SK-N-MC (cell line): ENCODE data around the gene CPA4.

Experiments used
- EZH2 ChIP-seq: fragments of 200-600 bp; sonication (generic); IDR thresholded peaks from one replicate; pipeline ENCODE4 v1.6.1; 2017; ENCODE audit warnings: antibody characterized with exemption
- FOXP2 ChIP-seq: optimal IDR thresholded peaks from 2 replicates; pipeline ENCODE3; 2011; ENCODE audit warnings: mild to moderate bottlenecking, moderate library complexity; ENCODE audit not compliant: insufficient read depth; ENCODE audit errors: extremely low read length, control extremely low read depth
- POLR2AphosphoS5 ChIP-seq: IDR thresholded peaks from 2 replicates; pipeline ENCODE4 v1.6.1; 2012; ENCODE audit warnings: mild to moderate bottlenecking, low read depth, low read length, borderline replicate concordance

DNA sequence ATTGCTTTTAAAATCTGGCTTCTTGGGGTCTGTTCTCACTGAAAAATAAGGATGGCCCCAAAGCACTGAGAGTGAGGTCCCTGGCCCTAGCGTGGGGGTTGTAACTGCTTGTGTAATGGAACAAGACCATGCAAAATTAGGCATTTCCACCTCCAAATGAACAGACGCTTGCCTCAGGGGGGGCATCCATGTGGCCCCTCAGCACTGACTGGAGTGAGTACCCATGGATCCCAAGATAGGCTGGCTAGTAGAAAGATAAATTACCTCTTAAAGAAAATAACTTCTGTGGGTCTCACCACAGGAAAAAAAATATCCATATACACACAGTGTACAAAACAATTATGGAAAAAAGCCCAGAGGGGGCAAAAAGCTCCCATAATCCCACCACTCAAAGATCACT, 72.1 kb downstream of the CPA4 start:
- TF ChIP-seq EZH2 (no peak), POLR2AphosphoS5 (peak; percentile 32; the same call in 1 of the 2 replicates), FOXP2 (peak; percentile 45)
